Fibroblast of the aortic adventitia (primary cell): ENCODE measurements around the gene UCKL1. TPM values are rescaled to one million over a fixed set of nuclear protein-coding genes. Genes with fewer than 3 reads are reported as not detected.
"Not testable (repeated sequence)": the region's sequence is repeated elsewhere in the genome, so short reads cannot be mapped to it uniquely, and the experiment has no call there.

Experiments used
- DNase-seq: peaks from one replicate; pipeline ENCODE4 v3.0.0-alpha.2; 2010; ENCODE audit warnings: low read depth
- H3K4me3 ChIP-seq: 2 replicates; pipeline ENCODE4 v1.5.1; 2011; ENCODE audit warnings: low read depth, mild to moderate bottlenecking, control low read depth, low read length, moderate library complexity
- total RNA-seq: library from RNA; depleted of rRNA; stranded (reverse); fragments of >200 nt; gene quantifications from 2 replicates; pipeline ENCODE4 v1.2.3, GENCODE V29; 2012; ENCODE audit warnings: low replicate concordance
- TF ChIP-seq, protein P1 (sequence below): IDR thresholded peaks from 2 replicates; pipeline ENCODE4 v1.5.1; 2011; ENCODE audit warnings: mild to moderate bottlenecking, low read length, control low read depth, inconsistent platforms; ENCODE audit not compliant: insufficient read depth

Gene UCKL1
- total RNA-seq, 1 donor, result 16.0 TPM

DNA sequence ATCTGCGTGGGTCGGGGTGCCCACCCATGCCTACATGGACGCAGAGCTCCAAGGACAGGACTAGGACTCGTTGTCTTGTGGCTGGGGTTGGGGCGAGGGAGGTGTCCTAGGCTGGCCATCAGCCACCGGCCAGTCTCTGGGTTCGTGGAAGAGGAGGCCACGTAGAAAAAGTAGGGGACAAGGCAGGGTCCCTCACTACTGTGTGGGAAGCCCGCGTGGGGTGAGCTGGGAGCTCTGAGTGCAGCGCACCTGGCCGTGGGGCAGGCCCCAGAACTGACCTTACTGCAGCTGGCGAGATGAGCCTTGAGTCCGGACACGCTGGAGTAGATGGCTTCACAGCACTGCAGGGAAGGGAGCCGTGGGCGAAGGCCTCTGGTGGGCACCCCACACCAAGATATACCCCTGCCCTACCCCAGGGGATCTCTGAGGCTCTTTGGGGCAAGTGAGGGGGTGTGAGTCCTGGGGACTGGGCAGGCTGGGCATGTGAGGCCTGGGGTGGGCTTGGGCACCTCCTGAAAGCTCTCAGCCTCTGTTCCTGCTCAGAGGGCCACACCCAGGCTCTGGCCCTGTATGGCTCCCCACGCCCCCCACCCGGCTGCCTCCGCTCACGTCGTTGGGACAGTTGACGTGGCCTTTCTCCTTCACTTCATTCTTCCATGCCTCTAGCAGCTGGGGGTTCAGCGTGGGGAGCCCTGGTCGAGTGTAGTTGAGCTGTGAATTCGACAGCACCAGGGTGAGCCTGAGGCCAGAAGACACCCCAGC is 5.6 kb upstream of the UCKL1 start:
- DNase-seq, result no peak
- TF ChIP-seq, protein P1, sequence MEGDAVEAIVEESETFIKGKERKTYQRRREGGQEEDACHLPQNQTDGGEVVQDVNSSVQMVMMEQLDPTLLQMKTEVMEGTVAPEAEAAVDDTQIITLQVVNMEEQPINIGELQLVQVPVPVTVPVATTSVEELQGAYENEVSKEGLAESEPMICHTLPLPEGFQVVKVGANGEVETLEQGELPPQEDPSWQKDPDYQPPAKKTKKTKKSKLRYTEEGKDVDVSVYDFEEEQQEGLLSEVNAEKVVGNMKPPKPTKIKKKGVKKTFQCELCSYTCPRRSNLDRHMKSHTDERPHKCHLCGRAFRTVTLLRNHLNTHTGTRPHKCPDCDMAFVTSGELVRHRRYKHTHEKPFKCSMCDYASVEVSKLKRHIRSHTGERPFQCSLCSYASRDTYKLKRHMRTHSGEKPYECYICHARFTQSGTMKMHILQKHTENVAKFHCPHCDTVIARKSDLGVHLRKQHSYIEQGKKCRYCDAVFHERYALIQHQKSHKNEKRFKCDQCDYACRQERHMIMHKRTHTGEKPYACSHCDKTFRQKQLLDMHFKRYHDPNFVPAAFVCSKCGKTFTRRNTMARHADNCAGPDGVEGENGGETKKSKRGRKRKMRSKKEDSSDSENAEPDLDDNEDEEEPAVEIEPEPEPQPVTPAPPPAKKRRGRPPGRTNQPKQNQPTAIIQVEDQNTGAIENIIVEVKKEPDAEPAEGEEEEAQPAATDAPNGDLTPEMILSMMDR, result no peak
- no peak overlapping the region for H3K4me3 ChIP-seq

- not testable (repeated sequence) for H3K4me3 ChIP-seq, DNase-seq
Measured at GRCh38 chr20:63960654-63961621, 4.7 kb upstream of the UCKL1 start.

DNA sequence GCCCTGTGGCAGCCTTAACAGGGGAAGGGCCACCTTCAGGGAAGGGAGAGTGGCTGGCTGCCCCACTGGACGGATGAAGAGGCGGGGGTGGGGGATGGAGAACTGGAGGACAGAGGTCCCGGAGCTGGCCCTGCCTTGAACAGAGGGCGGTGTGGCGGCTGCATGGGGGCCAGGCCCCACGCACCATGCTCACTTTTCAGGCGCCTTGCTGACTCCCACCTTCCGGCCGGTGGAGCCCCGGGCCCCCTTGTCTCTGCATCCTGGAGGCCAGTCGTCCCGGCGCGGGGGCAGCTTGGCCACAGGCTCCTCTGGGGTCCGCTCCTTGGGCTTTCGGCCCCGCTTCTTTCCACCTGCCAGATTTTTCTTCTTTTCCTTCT is 3.5 kb upstream of the UCKL1 start:
- no peak for DNase-seq
- TF ChIP-seq, protein P1, result no peak
- no peak overlapping the region for H3K4me3 ChIP-seq

GRCh38 chr20:63958964-63959698 is 2.9 kb upstream of the UCKL1 start:
- no peak for DNase-seq
- H3K4me3 ChIP-seq, result no peak overlapping the region
- TF ChIP-seq, protein P1, result no peak

- H3K4me3 ChIP-seq, result no peak overlapping the region
- TF ChIP-seq, protein P1, result no peak
- no peak for DNase-seq
Measured at GRCh38 chr20:63958471-63958870, 2.3 kb upstream of the UCKL1 start.

DNA sequence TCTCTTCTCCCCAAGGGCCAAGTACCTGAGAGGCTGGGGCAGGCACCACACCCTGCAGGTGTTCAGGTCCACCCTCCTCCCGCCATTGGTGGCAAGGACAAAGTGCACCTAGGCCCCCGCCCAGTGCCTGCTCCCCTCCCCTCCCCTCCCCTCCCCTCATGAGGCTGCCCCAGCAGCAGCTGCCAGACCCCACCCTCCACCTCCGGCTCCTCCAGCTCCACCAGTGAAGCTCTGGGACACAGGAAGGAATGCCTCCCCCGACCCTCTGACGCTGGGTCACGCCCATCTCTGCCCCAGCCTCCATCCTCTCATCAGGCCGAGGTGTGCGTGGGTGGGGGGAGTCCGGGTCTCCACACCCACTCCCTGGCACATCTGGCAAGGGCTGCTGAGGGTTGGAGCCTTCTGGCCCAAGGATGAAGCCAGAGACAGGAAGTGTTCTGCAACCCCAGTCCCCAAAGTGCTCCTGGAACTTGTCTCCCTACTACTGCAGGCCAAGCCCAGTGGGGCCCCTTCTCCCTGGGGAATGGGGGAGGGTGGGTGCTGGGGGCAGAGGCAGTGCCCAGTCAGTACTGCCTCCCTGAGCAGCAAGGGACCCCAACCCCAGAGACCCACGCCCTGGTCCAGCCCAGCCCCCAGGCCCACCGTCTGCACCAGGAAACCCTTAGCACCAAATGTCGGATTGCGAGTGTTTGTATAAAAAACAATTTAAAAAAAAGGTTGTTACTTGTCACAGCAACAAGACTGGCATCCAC is 1.6 kb upstream of the UCKL1 start:
- no peak for DNase-seq
- TF ChIP-seq, protein P1, result no peak
- H3K4me3 ChIP-seq, result no peak overlapping the region
